Smooth muscle cell (in vitro differentiated cells): Measurements from ENCODE around the gene GTF3C4. TPM values are rescaled to one million over a fixed set of nuclear protein-coding genes. Genes with fewer than 3 reads are reported as not detected.

Source experiments
- DNase-seq: peaks from one replicate; lab custom pipeline; 2025; ENCODE audit not compliant: unreplicated experiment; lab: John Stamatoyannopoulos, UW
- H2AFZ ChIP-seq: fragments of 200-600 bp; sonication (generic); 2 replicates; pipeline ENCODE4 v1.6.0; 2016; ENCODE audit warnings: antibody characterized with exemption, low read depth, mild to moderate bottlenecking
- H3F3A ChIP-seq: fragments of 200-600 bp; sonication (generic); 2 replicates; pipeline ENCODE4 v1.6.0; 2017; ENCODE audit warnings: antibody characterized with exemption, low read depth
- H3K27ac ChIP-seq: fragments of 200-600 bp; sonication (generic); 2 replicates; pipeline ENCODE4 v1.5.1; 2016; ENCODE audit warnings: low read depth, mild to moderate bottlenecking
- H3K27me3 ChIP-seq: fragments of 200-600 bp; sonication (generic); 2 replicates; pipeline ENCODE4 v1.6.1; 2016; ENCODE audit warnings: low read depth, mild to moderate bottlenecking
- H3K36me3 ChIP-seq: fragments of 200-600 bp; sonication (generic); 2 replicates; pipeline ENCODE4 v1.5.1; 2016; ENCODE audit warnings: low read depth
- H3K4me1 ChIP-seq: fragments of 200-600 bp; sonication (generic); 2 replicates; pipeline ENCODE4 v1.5.1; 2016; ENCODE audit warnings: low read depth
- H3K4me2 ChIP-seq: fragments of 200-600 bp; sonication (generic); 2 replicates; pipeline ENCODE4 v1.6.0; 2016; ENCODE audit warnings: mild to moderate bottlenecking
- H3K4me3 ChIP-seq: fragments of 200-600 bp; sonication (generic); 2 replicates; pipeline ENCODE4 v1.5.1; 2016; ENCODE audit warnings: mild to moderate bottlenecking
- H3K79me2 ChIP-seq: fragments of 200-600 bp; sonication (generic); 2 replicates; pipeline ENCODE4 v1.6.0; 2016; ENCODE audit warnings: low read depth, mild to moderate bottlenecking
- H3K9ac ChIP-seq: fragments of 200-600 bp; sonication (generic); 2 replicates; pipeline ENCODE4 v1.6.0; 2016; ENCODE audit warnings: low read depth
- H3K9me3 ChIP-seq: fragments of 200-600 bp; sonication (generic); replicated peaks from 2 replicates; pipeline ENCODE4 v1.5.1; 2016; ENCODE audit warnings: low read depth
- H4K20me1 ChIP-seq: fragments of 200-600 bp; sonication (generic); 2 replicates; pipeline ENCODE4 v1.6.0; 2016; ENCODE audit warnings: low read depth
- CTCF ChIP-seq: fragments of 200-600 bp; sonication (generic); IDR thresholded peaks from 2 replicates; pipeline ENCODE4 v1.5.1; 2017; ENCODE audit warnings: borderline replicate concordance, mild to moderate bottlenecking, antibody characterized with exemption; ENCODE audit not compliant: insufficient read depth, poor library complexity, severe bottlenecking
- WGBS: methylation state at CpG from one replicate; pipeline ENCODE4 v1.1.7; 2016; ENCODE audit warnings: low lambda C conversion rate; 5-methylcytosine and 5-hydroxymethylcytosine counted together
- polyA plus RNA-seq: library from polyadenylated mRNA; unstranded; fragments of >200 nt; fragmentation: Nextera tagmentation; extraction: Ambion mirVana; gene quantifications from 2 replicates; pipeline ENCODE4 v1.2.1, GENCODE V29; 2016
- total RNA-seq: library from RNA; depleted of rRNA; stranded (reverse); fragments of >200 nt; gene quantifications from 2 replicates; pipeline ENCODE4 v1.2.3, GENCODE V29; 2014

GTF3C4 gene
- total and polyA plus RNA-seq, 2 experiments from 2014 or later: 5.6 to 16.7 TPM

- TF ChIP-seq CTCF: no peak
- Histone ChIP-seq H3K4me2 (peak overlapping the region; percentile 38), H3K4me3 (no peak overlapping the region)
Measured at GRCh38 chr9:132673355-132673754, 3.1 kb downstream of the GTF3C4 start.

GRCh38 chr9:132674485-132674884 is 4.2 kb downstream of the GTF3C4 start:
- peaks cover 88% of the 10 kb centered on the region for H3K79me2 ChIP-seq
- no peak overlapping the region for H3K4me2 ChIP-seq
- TF ChIP-seq CTCF: no peak
- H3K4me3 ChIP-seq: no peak overlapping the region
- H3K4me1 ChIP-seq: peaks cover 13% of the 10 kb centered on the region
- H3F3A ChIP-seq: no peaks in the 10 kb centered on the region
- H3K9me3 ChIP-seq: no peaks in the 10 kb centered on the region
- H3K27me3 ChIP-seq: no peaks in the 10 kb centered on the region
- no peak for DNase-seq
- H4K20me1 ChIP-seq: peaks cover 85% of the 10 kb centered on the region
- WGBS: 93% methylated on average over 4 of the region's 4 CpGs
- no peak overlapping the region for H2AFZ ChIP-seq
- H3K36me3 ChIP-seq: peaks cover 7% of the 10 kb centered on the region
- H3K9ac ChIP-seq: no peak overlapping the region
- no peak overlapping the region for H3K27ac ChIP-seq

More at GRCh38 chr9:132673355-132673754, 3.1 kb downstream of the GTF3C4 start:
- Histone ChIP-seq H3F3A (no peaks in the 10 kb centered on the region), H3K36me3 (no peaks in the 10 kb centered on the region), H2AFZ (no peak overlapping the region), H4K20me1 (peaks cover 75% of the 10 kb centered on the region), H3K27me3 (no peaks in the 10 kb centered on the region), H3K9ac (no peak overlapping the region), H3K4me1 (peaks cover 16% of the 10 kb centered on the region), H3K27ac (no peak overlapping the region), H3K79me2 (peaks cover 86% of the 10 kb centered on the region), H3K9me3 (no peaks in the 10 kb centered on the region)
- DNase-seq: no peak
- 42% methylated on average over 6 of the region's 6 CpGs for WGBS

- peaks cover 96% of the 10 kb centered on the region for H3K79me2 ChIP-seq
- WGBS: 97% methylated on average over 8 of the region's 8 CpGs
- peaks cover 97% of the 10 kb centered on the region for H4K20me1 ChIP-seq
- H3K27ac ChIP-seq: no peak overlapping the region
- no peaks in the 10 kb centered on the region for H3K4me1 ChIP-seq
- no peak for TF ChIP-seq CTCF
- no peaks in the 10 kb centered on the region for H3K9me3 ChIP-seq
- DNase-seq: no peak
- no peaks in the 10 kb centered on the region for H3K27me3 ChIP-seq
- no peak overlapping the region for H3K4me2 ChIP-seq
- no peaks in the 10 kb centered on the region for H3F3A ChIP-seq
- H2AFZ ChIP-seq: no peak overlapping the region
- peaks cover 7% of the 10 kb centered on the region for H3K36me3 ChIP-seq
- H3K4me3 ChIP-seq: no peak overlapping the region
- H3K9ac ChIP-seq: no peak overlapping the region
Measured at GRCh38 chr9:132677976-132678375, 7.7 kb downstream of the GTF3C4 start.

- Histone ChIP-seq H3K9me3 (no peaks in the 10 kb centered on the region), H4K20me1 (peaks cover 90% of the 10 kb centered on the region), H3F3A (no peaks in the 10 kb centered on the region), H2AFZ (no peak overlapping the region), H3K4me1 (no peaks in the 10 kb centered on the region), H3K4me2 (no peak overlapping the region), H3K4me3 (no peak overlapping the region), H3K27ac (no peak overlapping the region), H3K9ac (no peak overlapping the region), H3K79me2 (peaks cover 79% of the 10 kb centered on the region), H3K36me3 (peaks cover 15% of the 10 kb centered on the region), H3K27me3 (no peaks in the 10 kb centered on the region)
- no peak for DNase-seq
- 97% methylated on average over 3 of the region's 3 CpGs for WGBS
- no peak for TF ChIP-seq CTCF
Measured at GRCh38 chr9:132679946-132680625, 9.8 kb downstream of the GTF3C4 start.
